Measurements from ENCODE around the gene NRXN3.

The NRXN3 gene

GRCh38 chr14:79602045-79602444 is 1431.9 kb downstream of the NRXN3 start:
- no peak for TF ChIP-seq CTCF (IDR thresholded peaks at IDR 0.05)
- Mint-ChIP-seq H3K9me3 (peaks cover under 1% of the 10 kb centered on the region), H3K4me3 (no peak overlapping the region), H3K36me3 (ENCODE audit: low read depth) (peaks cover 1% of the 10 kb centered on the region), H3K27ac (no peak overlapping the region), H3K4me1 (no peaks in the 10 kb centered on the region), H3K27me3 (ENCODE audit: low read depth, poor library complexity) (no peaks in the 10 kb centered on the region)
- no peak for DNase-seq

GRCh38 chr14:79602742-79603141 is 1432.6 kb downstream of the NRXN3 start:
- no peak overlapping the region for H3K27ac Mint-ChIP-seq
- H3K36me3 Mint-ChIP-seq (ENCODE audit: low read depth), result no peaks in the 10 kb centered on the region
- no peak for DNase-seq
- no peaks in the 10 kb centered on the region for H3K9me3 Mint-ChIP-seq
- H3K4me3 Mint-ChIP-seq, result no peak overlapping the region
- TF ChIP-seq CTCF (IDR thresholded peaks at IDR 0.05), result no peak
- H3K4me1 Mint-ChIP-seq, result no peaks in the 10 kb centered on the region
- no peaks in the 10 kb centered on the region for H3K27me3 Mint-ChIP-seq (ENCODE audit: low read depth, poor library complexity)

- H3K4me3 Mint-ChIP-seq, result no peak overlapping the region
- no peak overlapping the region for H3K27ac Mint-ChIP-seq
- H3K27me3 Mint-ChIP-seq (ENCODE audit: low read depth, poor library complexity), result no peaks in the 10 kb centered on the region
- no peaks in the 10 kb centered on the region for H3K36me3 Mint-ChIP-seq (ENCODE audit: low read depth)
- H3K9me3 Mint-ChIP-seq, result no peaks in the 10 kb centered on the region
- H3K4me1 Mint-ChIP-seq, result peaks cover 19% of the 10 kb centered on the region
- DNase-seq, result no peak
- TF ChIP-seq CTCF (IDR thresholded peaks at IDR 0.05), result no peak
Measured at GRCh38 chr14:79605849-79606248, 1435.7 kb downstream of the NRXN3 start.

DNA sequence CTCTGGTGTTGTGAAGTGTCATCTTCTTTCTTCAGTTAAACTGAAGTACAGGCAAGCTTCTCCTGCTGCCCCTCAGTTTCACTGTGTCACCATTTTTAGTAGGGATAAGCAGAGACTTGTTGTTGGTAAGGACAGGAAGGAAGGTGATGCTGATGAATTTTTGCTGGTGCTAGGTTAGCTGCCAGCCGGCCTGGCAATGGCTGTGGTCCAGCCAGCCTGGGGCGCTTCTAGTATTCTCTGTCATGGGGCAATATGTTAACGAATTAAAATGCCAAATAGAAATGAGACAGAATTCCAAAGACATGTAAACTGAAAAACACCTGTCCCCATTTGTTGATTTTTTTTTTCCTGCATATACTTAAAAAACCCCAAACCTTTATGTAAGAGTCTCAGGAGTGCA is 1438.3 kb downstream of the NRXN3 start:
- Mint-ChIP-seq H3K4me1 (peaks cover 28% of the 10 kb centered on the region), H3K27ac (peak overlapping the region; percentile 24), H3K27me3 (ENCODE audit: low read depth, poor library complexity) (no peaks in the 10 kb centered on the region), H3K4me3 (no peak overlapping the region), H3K36me3 (ENCODE audit: low read depth) (no peaks in the 10 kb centered on the region), H3K9me3 (no peaks in the 10 kb centered on the region)
- no peak for DNase-seq
- no peak for TF ChIP-seq CTCF (IDR thresholded peaks at IDR 0.05)

DNA sequence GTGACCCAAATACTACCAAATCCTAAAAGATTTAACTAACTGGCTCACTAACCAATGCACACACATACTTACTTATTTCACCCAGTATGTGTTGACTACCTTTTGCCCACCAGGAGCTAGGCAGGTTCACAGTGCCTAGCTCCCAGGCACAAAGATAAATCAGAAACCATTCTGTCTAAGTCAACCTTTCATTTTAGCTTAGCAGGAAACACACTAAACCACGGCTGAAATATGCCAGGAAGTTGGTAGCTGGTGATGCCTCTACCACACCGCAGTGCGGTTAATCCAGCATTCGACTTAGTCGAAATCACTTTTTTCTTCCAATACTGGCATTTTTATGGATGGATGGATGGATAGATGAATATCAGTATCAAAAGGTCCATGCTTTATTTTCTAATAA is 1443.5 kb downstream of the NRXN3 start:
- Mint-ChIP-seq H3K27ac (no peak overlapping the region), H3K4me1 (peaks cover 42% of the 10 kb centered on the region), H3K9me3 (peaks cover 11% of the 10 kb centered on the region), H3K27me3 (ENCODE audit: low read depth, poor library complexity) (no peaks in the 10 kb centered on the region), H3K36me3 (ENCODE audit: low read depth) (peaks cover 11% of the 10 kb centered on the region), H3K4me3 (no peak overlapping the region)
- DNase-seq, result no peak
- no peak for TF ChIP-seq CTCF (IDR thresholded peaks at IDR 0.05)

- Mint-ChIP-seq H3K9me3 (peaks cover 11% of the 10 kb centered on the region), H3K36me3 (ENCODE audit: low read depth) (peaks cover 11% of the 10 kb centered on the region), H3K4me1 (peaks cover 35% of the 10 kb centered on the region), H3K27ac (no peak overlapping the region), H3K4me3 (no peak overlapping the region), H3K27me3 (ENCODE audit: low read depth, poor library complexity) (no peaks in the 10 kb centered on the region)
- DNase-seq, result no peak
- no peak for TF ChIP-seq CTCF (IDR thresholded peaks at IDR 0.05)
Measured at GRCh38 chr14:79614448-79614847, 1444.3 kb downstream of the NRXN3 start.

Measured in nephron progenitor cell (in vitro differentiated cells).